ENCODE data around the gene ARF6.

GRCh38 chr14:49897414-49897813, 4.5 kb downstream of the ARF6 start:
- TF ChIP-seq CSRNP3 (CRISPR knock-in tag; IDR thresholded peaks at IDR 0.05) (no peak), CSDC2 (CRISPR knock-in tag; IDR thresholded peaks at IDR 0.05) (no peak), CREB5 (CRISPR knock-in tag; IDR thresholded peaks at IDR 0.05; ENCODE audit: low read depth) (no peak), ARNTL (CRISPR knock-in tag; IDR thresholded peaks at IDR 0.05; ENCODE audit: borderline replicate concordance, low read depth) (no peak), ISL1 (CRISPR knock-in tag; IDR thresholded peaks at IDR 0.05) (no peak), ZFP3 (CRISPR knock-in tag; IDR thresholded peaks at IDR 0.05) (no peak), PATZ1 (CRISPR knock-in tag; IDR thresholded peaks at IDR 0.05; ENCODE audit: borderline replicate concordance) (no peak), ESRRG (CRISPR knock-in tag; IDR thresholded peaks at IDR 0.05) (no peak), OSR1 (CRISPR knock-in tag; IDR thresholded peaks at IDR 0.05) (no peak)
